K562 (cell line): ENCODE results near the gene SP6. TPM values are rescaled to one million over a fixed set of nuclear protein-coding genes. Genes with fewer than 3 reads are reported as not detected.

Experiments used
- BDP1 ChIP-seq: IDR thresholded peaks from 3 replicates; pipeline ENCODE4 v1.6.1; 2011; ENCODE audit not compliant: insufficient read length, insufficient read depth
- CHCHD3 ChIP-seq: fragments of 250-450 bp; sonication (Bioruptor Pico); IDR thresholded peaks from 2 replicates; pipeline ENCODE4 v2.1.2; 2022; ENCODE audit warnings: mild to moderate bottlenecking
- ERF ChIP-seq: fragments of 450-650 bp; formaldehyde crosslinking; IDR thresholded peaks from 2 replicates; pipeline ENCODE4 v1.4.0; 2020; ENCODE audit warnings: mild to moderate bottlenecking, mixed read lengths
- GABPB2 ChIP-seq: fragments of 250-450 bp; sonication (Bioruptor Pico); conservative IDR thresholded peaks from 2 replicates; pipeline ENCODE4 v1.5.1; 2021; ENCODE audit warnings: mild to moderate bottlenecking
- HCFC1 ChIP-seq: IDR thresholded peaks from 2 replicates; pipeline ENCODE4 v1.6.1; 2012; ENCODE audit warnings: low read depth, low read length, improper control_type of control experiment
- HDAC1 ChIP-seq, 2 experiments: fragments of 450-650 bp; IDR thresholded peaks; 2 replicates each; pipeline ENCODE4 v1.6.1; 2016 to 2017; ENCODE audit warnings: inconsistent platforms in 1 of 2, mild to moderate bottlenecking in 1 of 2, moderate library complexity in 1 of 2
- MYNN ChIP-seq, 2 experiments: sonication (generic); formaldehyde crosslinking in 1 of 2; IDR thresholded peaks; 2 replicates each; pipeline versions ENCODE4 v1.5.0 to v1.6.1; 2016 to 2020; ENCODE audit warnings: antibody characterized with exemption in 1 of 2, missing genetic modification reagents in 1 of 2
- NR3C1 ChIP-seq: sonication (generic); formaldehyde crosslinking; IDR thresholded peaks from 2 replicates; pipeline ENCODE4 v1.8.1; 2022; ENCODE audit warnings: missing genetic modification reagents
- POLR2G ChIP-seq: fragments of 200-400 bp; formaldehyde crosslinking; IDR thresholded peaks from 2 replicates; pipeline ENCODE4 v1.6.1; 2017; ENCODE audit warnings: low read depth, mild to moderate bottlenecking, antibody characterized with exemption, low read length, moderate library complexity
- POLR3A ChIP-seq: IDR thresholded peaks from 2 replicates; pipeline ENCODE4 v1.6.1; 2011; ENCODE audit warnings: borderline replicate concordance, mild to moderate bottlenecking, moderate library complexity; ENCODE audit not compliant: insufficient read length, insufficient read depth; ENCODE audit errors: extremely low read depth
- RBM34 ChIP-seq: fragments of 200-400 bp; formaldehyde crosslinking; IDR thresholded peaks from 2 replicates; pipeline ENCODE4 v1.6.1; 2018; ENCODE audit warnings: low read length, borderline replicate concordance; ENCODE audit not compliant: insufficient read depth
- TCF7 ChIP-seq: sonication (generic); IDR thresholded peaks from 2 replicates; pipeline ENCODE4 v1.6.1; 2016; ENCODE audit warnings: antibody characterized with exemption, borderline replicate concordance
- ZBTB17 ChIP-seq: fragments of 450-650 bp; formaldehyde crosslinking; IDR thresholded peaks from 2 replicates; pipeline ENCODE4 v1.4.0; 2020; ENCODE audit warnings: mild to moderate bottlenecking
- ZNF12 ChIP-seq: sonication (generic); formaldehyde crosslinking; IDR thresholded peaks from 2 replicates; pipeline ENCODE4 v1.4.0; 2020; ENCODE audit warnings: mild to moderate bottlenecking, missing genetic modification reagents
- ZNF143 ChIP-seq: sonication (generic); formaldehyde crosslinking; IDR thresholded peaks from 2 replicates; pipeline ENCODE4 v1.9.0; 2022; ENCODE audit warnings: mild to moderate bottlenecking, missing genetic modification reagents
- ZNF316 ChIP-seq: fragments of 450-650 bp; IDR thresholded peaks from 2 replicates; pipeline ENCODE4 v1.6.1; 2016
- ZNF41 ChIP-seq: fragments of 250-450 bp; sonication (Bioruptor Pico); conservative IDR thresholded peaks from 2 replicates; pipeline ENCODE4 v1.4.0; 2020; ENCODE audit warnings: mild to moderate bottlenecking
- ZNF75A ChIP-seq: fragments of 450-650 bp; formaldehyde crosslinking; IDR thresholded peaks from 2 replicates; pipeline ENCODE4 v1.4.0; 2020; ENCODE audit warnings: mild to moderate bottlenecking
- polyA plus RNA-seq, 8 experiments: library from polyadenylated mRNA; depleted of rRNA in 4 of 8; stranded (reverse) in 5 of 8; unstranded in 3 of 8; fragments of >200 nt; fragmentation: Nextera tagmentation in 2 of 8; fragmentation: Illumina TruSeq in 1 of 8; extraction: Ambion mirVana in 2 of 8; extraction: Trizol in 1 of 8; gene quantifications; 2 replicates each; pipeline versions ENCODE4 v1.2.1 to v1.2.3, GENCODE V29; 2011 to 2014; ENCODE audit warnings: inconsistent platforms in 1 of 8, missing spikeins in 1 of 8
- total RNA-seq, 7 experiments: library from RNA; depleted of rRNA in 6 of 7; stranded (reverse); fragments of >200 nt in 6 of 7; fragmentation: Illumina TruSeq in 2 of 7; extraction: Trizol in 2 of 7; gene quantifications; 2 replicates each; pipeline versions ENCODE4 v1.2.1 to v1.2.3, GENCODE V29; 2011 to 2021; ENCODE audit warnings: low replicate concordance in 1 of 7
- TF ChIP-seq, protein P1 (sequence below): fragments of 250-450 bp; sonication (Bioruptor Pico); IDR thresholded peaks from 2 replicates; pipeline ENCODE4 v1.8.0; 2021; ENCODE audit warnings: mild to moderate bottlenecking, moderate library complexity
- TF ChIP-seq, protein P2 (sequence below): IDR thresholded peaks from 3 replicates; pipeline ENCODE4 v1.6.1; 2011; ENCODE audit warnings: borderline replicate concordance, mild to moderate bottlenecking, moderate library complexity; ENCODE audit not compliant: insufficient read length; ENCODE audit errors: extremely low read depth
- TF ChIP-seq, protein P3 (sequence below): IDR thresholded peaks from 2 replicates; pipeline ENCODE4 v1.6.1; 2016; ENCODE audit warnings: missing genetic modification characterization, missing compliant biosample characterization
- TF ChIP-seq, protein P4 (sequence below): fragments of 450-650 bp; IDR thresholded peaks from 2 replicates; pipeline ENCODE4 v1.6.1; 2016

Gene SP6
- total and polyA plus RNA-seq, 9 of the 15 experiments (the other 6 are each of a cell fraction or from before 2014, with no cell fraction given), result 0.11 to 7.9 (median 2.2) TPM

DNA sequence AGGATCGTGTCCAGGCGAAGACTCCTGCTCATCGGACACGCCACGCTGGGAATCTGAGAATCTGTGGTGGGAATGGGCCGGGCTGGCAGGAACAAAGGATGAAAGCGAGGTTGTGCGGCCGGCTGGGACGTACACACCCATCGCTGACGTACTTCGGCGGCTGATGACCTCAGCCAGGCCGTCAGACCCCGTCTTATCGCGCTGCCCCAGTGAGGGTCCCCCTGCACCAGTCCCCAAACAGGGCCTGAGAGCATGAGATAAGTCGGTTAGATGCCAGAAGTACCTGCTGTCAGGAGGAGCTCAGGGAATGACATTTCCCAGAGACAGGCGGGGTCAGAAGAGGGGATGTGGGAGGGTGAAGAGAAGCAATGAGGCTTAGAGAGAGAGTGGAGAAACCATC is 16.0 kb upstream of the SP6 start (continued):
- TF ChIP-seq, protein P1, sequence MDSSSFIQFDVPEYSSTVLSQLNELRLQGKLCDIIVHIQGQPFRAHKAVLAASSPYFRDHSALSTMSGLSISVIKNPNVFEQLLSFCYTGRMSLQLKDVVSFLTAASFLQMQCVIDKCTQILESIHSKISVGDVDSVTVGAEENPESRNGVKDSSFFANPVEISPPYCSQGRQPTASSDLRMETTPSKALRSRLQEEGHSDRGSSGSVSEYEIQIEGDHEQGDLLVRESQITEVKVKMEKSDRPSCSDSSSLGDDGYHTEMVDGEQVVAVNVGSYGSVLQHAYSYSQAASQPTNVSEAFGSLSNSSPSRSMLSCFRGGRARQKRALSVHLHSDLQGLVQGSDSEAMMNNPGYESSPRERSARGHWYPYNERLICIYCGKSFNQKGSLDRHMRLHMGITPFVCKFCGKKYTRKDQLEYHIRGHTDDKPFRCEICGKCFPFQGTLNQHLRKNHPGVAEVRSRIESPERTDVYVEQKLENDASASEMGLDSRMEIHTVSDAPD, result no peak
- no peak for TF ChIP-seq RBM34
- peak; percentile 92 for TF ChIP-seq ZBTB17
- peak; percentile 20; the same call in 1 of the 2 replicates for TF ChIP-seq HCFC1
- TF ChIP-seq MYNN (IDR thresholded peaks at IDR 0.05), result peak; percentile 89
- TF ChIP-seq MYNN (CRISPR knock-in tag; IDR thresholded peaks at IDR 0.05), result no peak
- TF ChIP-seq GABPB2, result no peak
- TF ChIP-seq, protein P2, sequence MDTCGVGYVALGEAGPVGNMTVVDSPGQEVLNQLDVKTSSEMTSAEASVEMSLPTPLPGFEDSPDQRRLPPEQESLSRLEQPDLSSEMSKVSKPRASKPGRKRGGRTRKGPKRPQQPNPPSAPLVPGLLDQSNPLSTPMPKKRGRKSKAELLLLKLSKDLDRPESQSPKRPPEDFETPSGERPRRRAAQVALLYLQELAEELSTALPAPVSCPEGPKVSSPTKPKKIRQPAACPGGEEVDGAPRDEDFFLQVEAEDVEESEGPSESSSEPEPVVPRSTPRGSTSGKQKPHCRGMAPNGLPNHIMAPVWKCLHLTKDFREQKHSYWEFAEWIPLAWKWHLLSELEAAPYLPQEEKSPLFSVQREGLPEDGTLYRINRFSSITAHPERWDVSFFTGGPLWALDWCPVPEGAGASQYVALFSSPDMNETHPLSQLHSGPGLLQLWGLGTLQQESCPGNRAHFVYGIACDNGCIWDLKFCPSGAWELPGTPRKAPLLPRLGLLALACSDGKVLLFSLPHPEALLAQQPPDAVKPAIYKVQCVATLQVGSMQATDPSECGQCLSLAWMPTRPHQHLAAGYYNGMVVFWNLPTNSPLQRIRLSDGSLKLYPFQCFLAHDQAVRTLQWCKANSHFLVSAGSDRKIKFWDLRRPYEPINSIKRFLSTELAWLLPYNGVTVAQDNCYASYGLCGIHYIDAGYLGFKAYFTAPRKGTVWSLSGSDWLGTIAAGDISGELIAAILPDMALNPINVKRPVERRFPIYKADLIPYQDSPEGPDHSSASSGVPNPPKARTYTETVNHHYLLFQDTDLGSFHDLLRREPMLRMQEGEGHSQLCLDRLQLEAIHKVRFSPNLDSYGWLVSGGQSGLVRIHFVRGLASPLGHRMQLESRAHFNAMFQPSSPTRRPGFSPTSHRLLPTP, result no peak
- TF ChIP-seq ZNF143 (CRISPR knock-in tag), result no peak
- TF ChIP-seq ERF, result 0 out of 2 replicates have a peak, but pooled peaks have one; percentile 42
- TF ChIP-seq ZNF12, result no peak
- peak; percentile 58 for TF ChIP-seq POLR2G
- TF ChIP-seq CHCHD3 (CRISPR knock-in tag), result no peak
- no peak for TF ChIP-seq POLR3A
- no peak for TF ChIP-seq ZNF75A
- no peak for TF ChIP-seq BDP1
- TF ChIP-seq HDAC1 (IDR thresholded peaks at IDR 0.05), result peak in 1 of 2 experiments; percentile 93; a peak in 2 of 4 replicates
- TF ChIP-seq ZNF316, result no peak
- peak; percentile 90 for TF ChIP-seq TCF7
- TF ChIP-seq, protein P3, sequence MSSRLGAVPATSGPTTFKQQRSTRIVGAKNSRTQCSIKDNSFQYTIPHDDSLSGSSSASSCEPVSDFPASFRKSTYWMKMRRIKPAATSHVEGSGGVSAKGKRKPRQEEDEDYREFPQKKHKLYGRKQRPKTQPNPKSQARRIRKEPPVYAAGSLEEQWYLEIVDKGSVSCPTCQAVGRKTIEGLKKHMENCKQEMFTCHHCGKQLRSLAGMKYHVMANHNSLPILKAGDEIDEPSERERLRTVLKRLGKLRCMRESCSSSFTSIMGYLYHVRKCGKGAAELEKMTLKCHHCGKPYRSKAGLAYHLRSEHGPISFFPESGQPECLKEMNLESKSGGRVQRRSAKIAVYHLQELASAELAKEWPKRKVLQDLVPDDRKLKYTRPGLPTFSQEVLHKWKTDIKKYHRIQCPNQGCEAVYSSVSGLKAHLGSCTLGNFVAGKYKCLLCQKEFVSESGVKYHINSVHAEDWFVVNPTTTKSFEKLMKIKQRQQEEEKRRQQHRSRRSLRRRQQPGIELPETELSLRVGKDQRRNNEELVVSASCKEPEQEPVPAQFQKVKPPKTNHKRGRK (tag), result no peak
- TF ChIP-seq, protein P4, sequence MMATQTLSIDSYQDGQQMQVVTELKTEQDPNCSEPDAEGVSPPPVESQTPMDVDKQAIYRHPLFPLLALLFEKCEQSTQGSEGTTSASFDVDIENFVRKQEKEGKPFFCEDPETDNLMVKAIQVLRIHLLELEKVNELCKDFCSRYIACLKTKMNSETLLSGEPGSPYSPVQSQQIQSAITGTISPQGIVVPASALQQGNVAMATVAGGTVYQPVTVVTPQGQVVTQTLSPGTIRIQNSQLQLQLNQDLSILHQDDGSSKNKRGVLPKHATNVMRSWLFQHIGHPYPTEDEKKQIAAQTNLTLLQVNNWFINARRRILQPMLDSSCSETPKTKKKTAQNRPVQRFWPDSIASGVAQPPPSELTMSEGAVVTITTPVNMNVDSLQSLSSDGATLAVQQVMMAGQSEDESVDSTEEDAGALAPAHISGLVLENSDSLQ, result peak; percentile 96
- 0 out of 2 replicates have a peak, but pooled peaks have one; percentile 51 for TF ChIP-seq ZNF41 (CRISPR knock-in tag)
- no peak for TF ChIP-seq NR3C1
